HepG2 (cell line): ENCODE measurements around the gene MMP25. TPM values are rescaled to one million over a fixed set of nuclear protein-coding genes. Genes with fewer than 3 reads are reported as not detected.
A peak's percentile ranks its signal among the peaks of the same experiment; 100 is the strongest.

Experiments used
- ADNP ChIP-seq: sonication (generic); formaldehyde crosslinking; IDR thresholded peaks from 2 replicates; pipeline ENCODE4 v1.4.0; 2020; ENCODE audit warnings: missing genetic modification reagents
- HMG20A ChIP-seq: IDR thresholded peaks from 2 replicates; pipeline ENCODE4 v1.6.1; 2016; ENCODE audit warnings: borderline replicate concordance
- RBFOX2 ChIP-seq: fragments of 200-400 bp; formaldehyde crosslinking; IDR thresholded peaks from 2 replicates; pipeline ENCODE4 v1.6.1; 2017; ENCODE audit warnings: low read depth, mild to moderate bottlenecking, low read length
- RCOR2 ChIP-seq: IDR thresholded peaks from 2 replicates; pipeline ENCODE4 v1.6.1; 2016; ENCODE audit warnings: missing biosample characterization, missing genetic modification reagents
- SALL2 ChIP-seq: sonication (generic); formaldehyde crosslinking; IDR thresholded peaks from 2 replicates; pipeline ENCODE4 v1.8.1; 2023; ENCODE audit warnings: mild to moderate bottlenecking, missing genetic modification reagents, inconsistent platforms
- ZNF205 ChIP-seq: IDR thresholded peaks from 2 replicates; pipeline ENCODE4 v1.6.1; 2018; ENCODE audit warnings: missing biosample characterization, missing genetic modification reagents
- ZNF510 ChIP-seq: sonication (generic); formaldehyde crosslinking; IDR thresholded peaks from 2 replicates; pipeline ENCODE4 v1.4.0; 2020; ENCODE audit warnings: low read depth, mild to moderate bottlenecking, missing genetic modification reagents
- polyA plus RNA-seq, 8 experiments: library from polyadenylated mRNA; depleted of rRNA in 3 of 8; stranded (reverse) in 7 of 8; unstranded in 1 of 8; fragments of >200 nt; fragmentation: Illumina TruSeq in 4 of 8; extraction: Trizol in 4 of 8; gene quantifications; 2 replicates each; pipeline versions ENCODE4 v1.2.1 to v1.2.3, GENCODE V29; 2011 to 2016; ENCODE audit warnings: low read depth in 4 of 8, missing spikeins in 1 of 8, mixed read lengths in 1 of 8; ENCODE audit not compliant: insufficient read depth in 1 of 8
- total RNA-seq, 5 experiments: library from RNA; depleted of rRNA; stranded (reverse); fragments of >200 nt; fragmentation: Illumina TruSeq; extraction: Trizol; gene quantifications; 2 replicates each; pipeline ENCODE4 v1.2.3, GENCODE V29; 2016; ENCODE audit warnings: low read depth in 1 of 5
- TF ChIP-seq, protein P1 (sequence below): sonication (generic); formaldehyde crosslinking; conservative IDR thresholded peaks from 2 replicates; pipeline ENCODE4 v1.4.0; 2020; ENCODE audit warnings: mild to moderate bottlenecking, missing genetic modification reagents, moderate library complexity
- TF ChIP-seq, protein P2 (sequence below): IDR thresholded peaks from 2 replicates; pipeline ENCODE4 v1.4.0; 2020; ENCODE audit warnings: mild to moderate bottlenecking, missing genetic modification reagents
- TF ChIP-seq, protein P3 (sequence below): sonication (generic); formaldehyde crosslinking; IDR thresholded peaks from 2 replicates; pipeline ENCODE4 v1.4.0; 2020; ENCODE audit warnings: missing genetic modification reagents
- TF ChIP-seq, protein P4 (sequence below): IDR thresholded peaks from 2 replicates; pipeline ENCODE4 v1.6.1; 2016; ENCODE audit warnings: mild to moderate bottlenecking
- TF ChIP-seq, protein P5 (sequence below), 2 experiments: fragments of 450-650 bp in 1 of 2; sonication (generic) in 1 of 2; formaldehyde crosslinking; IDR thresholded peaks; 2 replicates each; pipeline versions ENCODE4 v1.5.0 to v1.8.0; 2020 to 2022; ENCODE audit warnings: mild to moderate bottlenecking in 1 of 2, missing genetic modification reagents in 1 of 2

MMP25 gene
- total and polyA plus RNA-seq, 2 of the 13 experiments (the other 11 are each of a cell fraction or from before 2014, with no cell fraction given): 0.04 to 0.08 TPM

DNA sequence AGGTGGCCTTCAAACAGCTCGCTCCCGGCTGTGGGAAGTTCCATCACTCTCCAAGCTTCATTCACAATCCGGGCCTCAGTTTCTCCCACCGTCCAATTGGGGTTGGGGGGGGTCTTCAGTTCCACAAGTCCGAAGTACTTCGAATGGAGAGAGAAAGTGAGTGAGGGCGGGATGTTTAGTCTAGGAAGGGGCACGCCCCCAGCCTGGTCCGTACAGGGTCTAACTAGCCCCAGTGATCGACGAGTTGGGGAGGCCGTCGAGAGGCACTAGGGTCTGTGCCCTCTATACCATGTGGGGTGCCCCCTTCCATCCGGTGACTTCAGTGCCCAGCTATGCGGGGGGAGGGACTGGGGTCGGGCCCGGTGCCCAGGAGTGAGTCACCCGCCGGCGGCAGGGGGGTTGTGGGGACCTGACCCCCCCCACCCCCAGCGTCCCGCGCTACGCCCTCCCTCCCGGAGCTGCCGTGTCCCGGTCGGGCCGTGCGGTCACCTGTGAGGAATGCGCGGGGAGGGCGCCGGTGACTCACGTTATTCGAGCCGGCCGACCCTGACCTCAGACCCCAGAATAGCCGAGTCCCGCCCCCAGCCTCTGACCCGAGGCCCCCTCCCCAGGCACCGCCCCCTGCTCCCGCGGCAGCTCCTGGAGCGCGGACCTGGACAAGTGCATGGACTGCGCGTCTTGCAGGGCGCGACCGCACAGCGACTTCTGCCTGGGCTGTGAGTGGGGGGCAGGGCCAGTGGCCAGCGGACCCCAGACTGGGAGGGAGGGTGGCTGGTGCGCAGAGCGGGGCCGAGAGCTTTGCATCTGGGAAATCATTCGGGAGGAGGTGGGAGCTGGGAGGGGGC, 25.5 kb upstream of the MMP25 start (continued):
- TF ChIP-seq, protein P1, sequence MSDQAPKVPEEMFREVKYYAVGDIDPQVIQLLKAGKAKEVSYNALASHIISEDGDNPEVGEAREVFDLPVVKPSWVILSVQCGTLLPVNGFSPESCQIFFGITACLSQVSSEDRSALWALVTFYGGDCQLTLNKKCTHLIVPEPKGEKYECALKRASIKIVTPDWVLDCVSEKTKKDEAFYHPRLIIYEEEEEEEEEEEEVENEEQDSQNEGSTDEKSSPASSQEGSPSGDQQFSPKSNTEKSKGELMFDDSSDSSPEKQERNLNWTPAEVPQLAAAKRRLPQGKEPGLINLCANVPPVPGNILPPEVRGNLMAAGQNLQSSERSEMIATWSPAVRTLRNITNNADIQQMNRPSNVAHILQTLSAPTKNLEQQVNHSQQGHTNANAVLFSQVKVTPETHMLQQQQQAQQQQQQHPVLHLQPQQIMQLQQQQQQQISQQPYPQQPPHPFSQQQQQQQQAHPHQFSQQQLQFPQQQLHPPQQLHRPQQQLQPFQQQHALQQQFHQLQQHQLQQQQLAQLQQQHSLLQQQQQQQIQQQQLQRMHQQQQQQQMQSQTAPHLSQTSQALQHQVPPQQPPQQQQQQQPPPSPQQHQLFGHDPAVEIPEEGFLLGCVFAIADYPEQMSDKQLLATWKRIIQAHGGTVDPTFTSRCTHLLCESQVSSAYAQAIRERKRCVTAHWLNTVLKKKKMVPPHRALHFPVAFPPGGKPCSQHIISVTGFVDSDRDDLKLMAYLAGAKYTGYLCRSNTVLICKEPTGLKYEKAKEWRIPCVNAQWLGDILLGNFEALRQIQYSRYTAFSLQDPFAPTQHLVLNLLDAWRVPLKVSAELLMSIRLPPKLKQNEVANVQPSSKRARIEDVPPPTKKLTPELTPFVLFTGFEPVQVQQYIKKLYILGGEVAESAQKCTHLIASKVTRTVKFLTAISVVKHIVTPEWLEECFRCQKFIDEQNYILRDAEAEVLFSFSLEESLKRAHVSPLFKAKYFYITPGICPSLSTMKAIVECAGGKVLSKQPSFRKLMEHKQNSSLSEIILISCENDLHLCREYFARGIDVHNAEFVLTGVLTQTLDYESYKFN (CRISPR knock-in tag): peak; percentile 84
- TF ChIP-seq, protein P2, sequence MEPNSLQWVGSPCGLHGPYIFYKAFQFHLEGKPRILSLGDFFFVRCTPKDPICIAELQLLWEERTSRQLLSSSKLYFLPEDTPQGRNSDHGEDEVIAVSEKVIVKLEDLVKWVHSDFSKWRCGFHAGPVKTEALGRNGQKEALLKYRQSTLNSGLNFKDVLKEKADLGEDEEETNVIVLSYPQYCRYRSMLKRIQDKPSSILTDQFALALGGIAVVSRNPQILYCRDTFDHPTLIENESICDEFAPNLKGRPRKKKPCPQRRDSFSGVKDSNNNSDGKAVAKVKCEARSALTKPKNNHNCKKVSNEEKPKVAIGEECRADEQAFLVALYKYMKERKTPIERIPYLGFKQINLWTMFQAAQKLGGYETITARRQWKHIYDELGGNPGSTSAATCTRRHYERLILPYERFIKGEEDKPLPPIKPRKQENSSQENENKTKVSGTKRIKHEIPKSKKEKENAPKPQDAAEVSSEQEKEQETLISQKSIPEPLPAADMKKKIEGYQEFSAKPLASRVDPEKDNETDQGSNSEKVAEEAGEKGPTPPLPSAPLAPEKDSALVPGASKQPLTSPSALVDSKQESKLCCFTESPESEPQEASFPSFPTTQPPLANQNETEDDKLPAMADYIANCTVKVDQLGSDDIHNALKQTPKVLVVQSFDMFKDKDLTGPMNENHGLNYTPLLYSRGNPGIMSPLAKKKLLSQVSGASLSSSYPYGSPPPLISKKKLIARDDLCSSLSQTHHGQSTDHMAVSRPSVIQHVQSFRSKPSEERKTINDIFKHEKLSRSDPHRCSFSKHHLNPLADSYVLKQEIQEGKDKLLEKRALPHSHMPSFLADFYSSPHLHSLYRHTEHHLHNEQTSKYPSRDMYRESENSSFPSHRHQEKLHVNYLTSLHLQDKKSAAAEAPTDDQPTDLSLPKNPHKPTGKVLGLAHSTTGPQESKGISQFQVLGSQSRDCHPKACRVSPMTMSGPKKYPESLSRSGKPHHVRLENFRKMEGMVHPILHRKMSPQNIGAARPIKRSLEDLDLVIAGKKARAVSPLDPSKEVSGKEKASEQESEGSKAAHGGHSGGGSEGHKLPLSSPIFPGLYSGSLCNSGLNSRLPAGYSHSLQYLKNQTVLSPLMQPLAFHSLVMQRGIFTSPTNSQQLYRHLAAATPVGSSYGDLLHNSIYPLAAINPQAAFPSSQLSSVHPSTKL: peak; percentile 78
- no peak for TF ChIP-seq RCOR2 (CRISPR knock-in tag)
- TF ChIP-seq RBFOX2: peak; percentile 91
- TF ChIP-seq SALL2: peak; percentile 56; the same call in 1 of the 2 replicates
- peak; percentile 70; the same call in 1 of the 2 replicates for TF ChIP-seq ZNF510
- peak; percentile 52; the same call in 1 of the 2 replicates for TF ChIP-seq HMG20A (CRISPR knock-in tag)
- TF ChIP-seq, protein P3, sequence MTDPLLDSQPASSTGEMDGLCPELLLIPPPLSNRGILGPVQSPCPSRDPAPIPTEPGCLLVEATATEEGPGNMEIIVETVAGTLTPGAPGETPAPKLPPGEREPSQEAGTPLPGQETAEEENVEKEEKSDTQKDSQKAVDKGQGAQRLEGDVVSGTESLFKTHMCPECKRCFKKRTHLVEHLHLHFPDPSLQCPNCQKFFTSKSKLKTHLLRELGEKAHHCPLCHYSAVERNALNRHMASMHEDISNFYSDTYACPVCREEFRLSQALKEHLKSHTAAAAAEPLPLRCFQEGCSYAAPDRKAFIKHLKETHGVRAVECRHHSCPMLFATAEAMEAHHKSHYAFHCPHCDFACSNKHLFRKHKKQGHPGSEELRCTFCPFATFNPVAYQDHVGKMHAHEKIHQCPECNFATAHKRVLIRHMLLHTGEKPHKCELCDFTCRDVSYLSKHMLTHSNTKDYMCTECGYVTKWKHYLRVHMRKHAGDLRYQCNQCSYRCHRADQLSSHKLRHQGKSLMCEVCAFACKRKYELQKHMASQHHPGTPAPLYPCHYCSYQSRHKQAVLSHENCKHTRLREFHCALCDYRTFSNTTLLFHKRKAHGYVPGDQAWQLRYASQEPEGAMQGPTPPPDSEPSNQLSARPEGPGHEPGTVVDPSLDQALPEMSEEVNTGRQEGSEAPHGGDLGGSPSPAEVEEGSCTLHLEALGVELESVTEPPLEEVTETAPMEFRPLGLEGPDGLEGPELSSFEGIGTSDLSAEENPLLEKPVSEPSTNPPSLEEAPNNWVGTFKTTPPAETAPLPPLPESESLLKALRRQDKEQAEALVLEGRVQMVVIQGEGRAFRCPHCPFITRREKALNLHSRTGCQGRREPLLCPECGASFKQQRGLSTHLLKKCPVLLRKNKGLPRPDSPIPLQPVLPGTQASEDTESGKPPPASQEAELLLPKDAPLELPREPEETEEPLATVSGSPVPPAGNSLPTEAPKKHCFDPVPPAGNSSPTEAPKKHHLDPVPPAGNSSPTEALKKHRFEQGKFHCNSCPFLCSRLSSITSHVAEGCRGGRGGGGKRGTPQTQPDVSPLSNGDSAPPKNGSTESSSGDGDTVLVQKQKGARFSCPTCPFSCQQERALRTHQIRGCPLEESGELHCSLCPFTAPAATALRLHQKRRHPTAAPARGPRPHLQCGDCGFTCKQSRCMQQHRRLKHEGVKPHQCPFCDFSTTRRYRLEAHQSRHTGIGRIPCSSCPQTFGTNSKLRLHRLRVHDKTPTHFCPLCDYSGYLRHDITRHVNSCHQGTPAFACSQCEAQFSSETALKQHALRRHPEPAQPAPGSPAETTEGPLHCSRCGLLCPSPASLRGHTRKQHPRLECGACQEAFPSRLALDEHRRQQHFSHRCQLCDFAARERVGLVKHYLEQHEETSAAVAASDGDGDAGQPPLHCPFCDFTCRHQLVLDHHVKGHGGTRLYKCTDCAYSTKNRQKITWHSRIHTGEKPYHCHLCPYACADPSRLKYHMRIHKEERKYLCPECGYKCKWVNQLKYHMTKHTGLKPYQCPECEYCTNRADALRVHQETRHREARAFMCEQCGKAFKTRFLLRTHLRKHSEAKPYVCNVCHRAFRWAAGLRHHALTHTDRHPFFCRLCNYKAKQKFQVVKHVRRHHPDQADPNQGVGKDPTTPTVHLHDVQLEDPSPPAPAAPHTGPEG (CRISPR knock-in tag): peak; percentile 72; the same call in 1 of the 2 replicates
- TF ChIP-seq, protein P4, sequence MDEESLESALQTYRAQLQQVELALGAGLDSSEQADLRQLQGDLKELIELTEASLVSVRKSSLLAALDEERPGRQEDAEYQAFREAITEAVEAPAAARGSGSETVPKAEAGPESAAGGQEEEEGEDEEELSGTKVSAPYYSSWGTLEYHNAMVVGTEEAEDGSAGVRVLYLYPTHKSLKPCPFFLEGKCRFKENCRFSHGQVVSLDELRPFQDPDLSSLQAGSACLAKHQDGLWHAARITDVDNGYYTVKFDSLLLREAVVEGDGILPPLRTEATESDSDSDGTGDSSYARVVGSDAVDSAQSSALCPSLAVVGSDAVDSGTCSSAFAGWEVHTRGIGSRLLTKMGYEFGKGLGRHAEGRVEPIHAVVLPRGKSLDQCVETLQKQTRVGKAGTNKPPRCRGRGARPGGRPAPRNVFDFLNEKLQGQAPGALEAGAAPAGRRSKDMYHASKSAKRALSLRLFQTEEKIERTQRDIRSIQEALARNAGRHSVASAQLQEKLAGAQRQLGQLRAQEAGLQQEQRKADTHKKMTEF (CRISPR knock-in tag): peak; percentile 92
- TF ChIP-seq, protein P5, sequence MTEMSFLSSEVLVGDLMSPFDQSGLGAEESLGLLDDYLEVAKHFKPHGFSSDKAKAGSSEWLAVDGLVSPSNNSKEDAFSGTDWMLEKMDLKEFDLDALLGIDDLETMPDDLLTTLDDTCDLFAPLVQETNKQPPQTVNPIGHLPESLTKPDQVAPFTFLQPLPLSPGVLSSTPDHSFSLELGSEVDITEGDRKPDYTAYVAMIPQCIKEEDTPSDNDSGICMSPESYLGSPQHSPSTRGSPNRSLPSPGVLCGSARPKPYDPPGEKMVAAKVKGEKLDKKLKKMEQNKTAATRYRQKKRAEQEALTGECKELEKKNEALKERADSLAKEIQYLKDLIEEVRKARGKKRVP (CRISPR knock-in tag; IDR thresholded peaks at IDR 0.05): peak in 1 of 2 experiments; percentile 41; a peak in 1 of 4 replicates
- no peak for TF ChIP-seq ADNP (CRISPR knock-in tag)
- TF ChIP-seq ZNF205 (CRISPR knock-in tag): no peak
